B cell (primary cell): ENCODE measurements around the gene PLCB4. TPM values are rescaled to one million over a fixed set of nuclear protein-coding genes. Genes with fewer than 3 reads are reported as not detected.

Experiments
- ATAC-seq: fragments of 200-7000 bp; cut with Tn5 transposase; one replicate; pipeline ENCODE4 v1.10.0; 2021; ENCODE audit warnings: low read depth, mild to moderate bottlenecking, moderate number of reproducible peaks, moderate library complexity
- CTCF ChIA-PET: fragments of 350-600 bp; sonication (Branson Sonifier 250); formaldehyde crosslinking; loops from one replicate; lab custom pipeline; 2021; ENCODE audit warnings: antibody characterized with exemption, inconsistent platforms; lab: Charles Lee
- POLR2A ChIA-PET: fragments of 350-600 bp; sonication (Branson Sonifier 250); formaldehyde crosslinking; loops from one replicate; lab custom pipeline; 2021; ENCODE audit warnings: antibody characterized with exemption; lab: Charles Lee
- DNase-seq: peaks from one replicate; pipeline ENCODE4 v3.0.0; 2013
- H2AFZ ChIP-seq: 2 replicates; pipeline ENCODE4 v1.6.1; 2012; ENCODE audit warnings: mild to moderate bottlenecking, low read depth, low read length; ENCODE audit not compliant: insufficient read depth, poor library complexity, severe bottlenecking
- H3K27ac ChIP-seq, 2 donors: 1 replicate in 1 of 2; 2 replicates in 1 of 2; pipeline ENCODE4 v1.5.1; 2012 to 2013; ENCODE audit warnings: low read length in 2 of 2, mild to moderate bottlenecking in 2 of 2, moderate library complexity in 1 of 2
- H3K27me3 ChIP-seq, 4 experiments: fragments of 200-600 bp in 1 of 4; sonication (generic) in 1 of 4; replicated peaks in 1 of 4; 1 replicate in 2 of 4; 2 replicates in 2 of 4; pipeline versions ENCODE4 v1.6.1 to v1.7.0; 2013 to 2016; ENCODE audit warnings: low read length in 3 of 4, mild to moderate bottlenecking in 2 of 4, mixed read lengths in 1 of 4, moderate library complexity in 1 of 4; ENCODE audit not compliant: insufficient read depth in 4 of 4, control insufficient read depth in 3 of 4; ENCODE audit errors: control extremely low read depth in 1 of 4
- H3K36me3 ChIP-seq, 2 experiments: replicated peaks in 1 of 2; 1 replicate in 1 of 2; 2 replicates in 1 of 2; pipeline versions ENCODE4 v1.6.1 to v1.7.1; 2013; ENCODE audit warnings: low read length in 1 of 2; ENCODE audit not compliant: insufficient read depth in 2 of 2, control insufficient read depth in 1 of 2; ENCODE audit errors: control extremely low read depth in 1 of 2, extremely low read depth in 1 of 2
- H3K4me1 ChIP-seq, 2 donors: fragments of 200-600 bp in 1 of 2; sonication (generic) in 1 of 2; 1 replicate in 1 of 2; 2 replicates in 1 of 2; pipeline versions ENCODE4 v1.5.1 to v1.6.1; 2013 to 2017; ENCODE audit warnings: low read length in 2 of 2; ENCODE audit not compliant: control insufficient read depth in 2 of 2, insufficient read depth in 2 of 2
- H3K4me2 ChIP-seq: replicated peaks from 2 replicates; pipeline ENCODE3; 2012; ENCODE audit warnings: mild to moderate bottlenecking, low read depth, low read length; ENCODE audit not compliant: poor library complexity, severe bottlenecking
- H3K4me3 ChIP-seq, 5 experiments: fragments of 200-600 bp in 1 of 5; sonication (generic) in 1 of 5; 1 replicate in 3 of 5; 2 replicates in 2 of 5; pipeline versions ENCODE4 v1.5.1 to v1.7.0; 2011 to 2016; ENCODE audit warnings: low read length in 4 of 5, mild to moderate bottlenecking in 4 of 5, low read depth in 2 of 5, control low read depth in 1 of 5, moderate library complexity in 1 of 5; ENCODE audit not compliant: insufficient read depth in 1 of 5; ENCODE audit errors: control extremely low read depth in 1 of 5, extremely low read depth in 1 of 5
- H3K79me2 ChIP-seq: fragments of 200-600 bp; sonication (generic); one replicate; pipeline ENCODE4 v1.6.0; 2016; ENCODE audit warnings: low read length; ENCODE audit not compliant: control insufficient read depth, insufficient read depth
- H3K9ac ChIP-seq: fragments of 200-600 bp; sonication (generic); 2 replicates; pipeline ENCODE4 v1.6.1; 2017; ENCODE audit warnings: mild to moderate bottlenecking, low read length, moderate library complexity
- H3K9me3 ChIP-seq, 3 donors: one replicate each; pipeline versions ENCODE4 v1.6.1 to v1.7.1; 2013; ENCODE audit warnings: low read length in 2 of 3; ENCODE audit not compliant: control insufficient read depth in 2 of 3, insufficient read depth in 1 of 3; ENCODE audit errors: control extremely low read depth in 1 of 3
- H4K20me1 ChIP-seq: 2 replicates; pipeline ENCODE4 v1.6.0; 2012; ENCODE audit warnings: mild to moderate bottlenecking, low read length; ENCODE audit not compliant: insufficient read depth, control insufficient read depth, poor library complexity, severe bottlenecking
- H3K27ac Mint-ChIP-seq: one replicate; pipeline ENCODE4 v1.8.0; 2021; ENCODE audit warnings: mixed read lengths
- H3K27me3 Mint-ChIP-seq: one replicate; pipeline ENCODE4 v1.8.0; 2021; ENCODE audit warnings: mixed read lengths
- H3K4me1 Mint-ChIP-seq: one replicate; pipeline ENCODE4 v1.8.0; 2021; ENCODE audit warnings: mixed read lengths
- H3K4me3 Mint-ChIP-seq: one replicate; pipeline ENCODE4 v1.8.0; 2021; ENCODE audit warnings: mixed read lengths
- H3K9me3 Mint-ChIP-seq: one replicate; pipeline ENCODE4 v1.8.0; 2022; ENCODE audit warnings: mixed read lengths; ENCODE audit not compliant: insufficient read depth
- EZH2 ChIP-seq: IDR thresholded peaks from 2 replicates; pipeline ENCODE4 v1.6.1; 2012; ENCODE audit warnings: borderline replicate concordance, low read depth, mild to moderate bottlenecking, moderate library complexity, low read length; ENCODE audit not compliant: insufficient read depth, poor library complexity, severe bottlenecking
- WGBS: methylation state at CpG from one replicate; pipeline ENCODE4 v1.1.5; 2013; ENCODE audit warnings: missing lambda C conversion rate; ENCODE audit not compliant: insufficient coverage; 5-methylcytosine and 5-hydroxymethylcytosine counted together
- intact Hi-C: fragments of 100-400 bp; cut with micrococcal nuclease; formaldehyde crosslinking; loops from one replicate; pipeline ENCODE4 v1.10.0; 2022
- polyA plus RNA-seq: library from polyadenylated mRNA; depleted of rRNA; stranded (reverse); fragments of >200 nt; gene quantifications from 2 replicates; pipeline ENCODE4 v1.2.3, GENCODE V29; 2012
- total RNA-seq, 2 donors: library from RNA; stranded (reverse); fragments of 120-200 nt in 1 of 2; gene quantifications; 1 replicate in 1 of 2; 2 replicates in 1 of 2; pipeline versions ENCODE4 v1.2.3 to v1.2.4, GENCODE V29; 2013 to 2022
- TF ChIP-seq, protein P1 (sequence below): fragments of 200-600 bp; IDR thresholded peaks from one replicate; pipeline ENCODE4 v1.8.0; 2022; ENCODE audit warnings: antibody characterized with exemption, mild to moderate bottlenecking

Gene PLCB4
- total and polyA plus RNA-seq, 2 donors (not counting 1 experiment from before 2014, with no cell fraction given) = not detected

DNA sequence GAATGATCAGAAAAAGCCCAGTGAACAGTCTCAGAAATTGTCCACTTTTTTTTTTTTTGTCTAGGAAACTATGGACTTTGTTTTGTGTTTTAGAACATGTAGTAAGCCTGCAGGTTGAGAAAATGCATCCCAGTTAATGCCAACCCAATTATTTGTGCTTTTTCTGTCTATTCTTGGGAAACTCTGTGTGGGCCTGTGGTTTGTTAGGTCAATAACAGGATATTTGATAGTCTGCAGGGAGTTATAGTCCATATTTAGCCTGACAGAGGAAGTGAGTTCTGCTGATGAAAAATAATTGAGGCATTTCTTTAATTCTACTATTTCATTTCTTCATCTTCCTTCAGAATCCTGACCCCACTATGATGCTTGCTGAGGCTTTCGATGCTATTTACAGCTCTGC, 291.5 kb downstream of the PLCB4 start:
- no peaks in the 10 kb centered on the region for H3K27me3 Mint-ChIP-seq
- DNase-seq (no peak), ATAC-seq (no peak)
- Histone ChIP-seq H3K9me3 (no peaks in the 10 kb centered on the region), H3K27ac (no peak overlapping the region), H3K9ac (no peak overlapping the region), H3K4me1 (no peaks in the 10 kb centered on the region), H3K27me3 (no peaks in the 10 kb centered on the region), H3K4me2 (no peak overlapping the region), H3K36me3 (no peaks in the 10 kb centered on the region), H3K4me3 (no peak overlapping the region), H4K20me1 (no peaks in the 10 kb centered on the region), H3K79me2 (no peaks in the 10 kb centered on the region), H2AFZ (no peak overlapping the region)
- POLR2A ChIA-PET = no interaction called here
- no peaks in the 10 kb centered on the region for H3K9me3 Mint-ChIP-seq
- no peak overlapping the region for H3K4me3 Mint-ChIP-seq
- intact Hi-C loops = no loop called here
- WGBS = 80% methylated on average over 1 of the region's 1 CpG
- no peak overlapping the region for H3K27ac Mint-ChIP-seq
- CTCF ChIA-PET = no interaction called here
- no peak for TF ChIP-seq EZH2
- TF ChIP-seq, protein P1, sequence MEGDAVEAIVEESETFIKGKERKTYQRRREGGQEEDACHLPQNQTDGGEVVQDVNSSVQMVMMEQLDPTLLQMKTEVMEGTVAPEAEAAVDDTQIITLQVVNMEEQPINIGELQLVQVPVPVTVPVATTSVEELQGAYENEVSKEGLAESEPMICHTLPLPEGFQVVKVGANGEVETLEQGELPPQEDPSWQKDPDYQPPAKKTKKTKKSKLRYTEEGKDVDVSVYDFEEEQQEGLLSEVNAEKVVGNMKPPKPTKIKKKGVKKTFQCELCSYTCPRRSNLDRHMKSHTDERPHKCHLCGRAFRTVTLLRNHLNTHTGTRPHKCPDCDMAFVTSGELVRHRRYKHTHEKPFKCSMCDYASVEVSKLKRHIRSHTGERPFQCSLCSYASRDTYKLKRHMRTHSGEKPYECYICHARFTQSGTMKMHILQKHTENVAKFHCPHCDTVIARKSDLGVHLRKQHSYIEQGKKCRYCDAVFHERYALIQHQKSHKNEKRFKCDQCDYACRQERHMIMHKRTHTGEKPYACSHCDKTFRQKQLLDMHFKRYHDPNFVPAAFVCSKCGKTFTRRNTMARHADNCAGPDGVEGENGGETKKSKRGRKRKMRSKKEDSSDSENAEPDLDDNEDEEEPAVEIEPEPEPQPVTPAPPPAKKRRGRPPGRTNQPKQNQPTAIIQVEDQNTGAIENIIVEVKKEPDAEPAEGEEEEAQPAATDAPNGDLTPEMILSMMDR = no peak
- H3K4me1 Mint-ChIP-seq = no peaks in the 10 kb centered on the region

DNA sequence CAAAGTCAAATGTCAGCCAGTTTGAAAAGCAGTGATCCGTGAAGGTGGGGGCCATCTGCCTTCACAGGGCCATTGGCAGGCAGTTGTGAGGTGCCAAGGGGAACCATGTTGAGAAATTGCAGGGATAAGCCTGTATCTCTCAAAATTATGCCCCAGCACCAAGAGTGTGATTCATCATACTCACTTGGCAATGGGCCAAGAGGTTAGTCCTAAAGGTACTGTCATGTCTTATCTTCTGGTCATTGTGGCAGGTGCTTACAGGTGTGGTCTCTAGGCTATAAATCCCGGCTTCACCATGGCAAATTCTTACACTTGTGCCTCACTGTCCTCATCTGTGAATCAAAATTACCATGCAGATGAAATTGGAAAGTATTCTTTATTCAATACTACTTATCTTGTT, 294.8 kb downstream of the PLCB4 start:
- Histone ChIP-seq H2AFZ (no peak overlapping the region), H3K27ac (no peak overlapping the region), H4K20me1 (no peaks in the 10 kb centered on the region), H3K79me2 (no peaks in the 10 kb centered on the region), H3K4me2 (no peak overlapping the region), H3K9ac (no peak overlapping the region), H3K9me3 (no peaks in the 10 kb centered on the region), H3K4me1 (no peaks in the 10 kb centered on the region), H3K36me3 (no peaks in the 10 kb centered on the region), H3K4me3 (no peak overlapping the region), H3K27me3 (no peaks in the 10 kb centered on the region)
- intact Hi-C loops = no loop called here
- no peak for ATAC-seq
- no peaks in the 10 kb centered on the region for H3K4me1 Mint-ChIP-seq
- ChIA-PET POLR2A (no interaction called here), CTCF (no interaction called here)
- no peaks in the 10 kb centered on the region for H3K27me3 Mint-ChIP-seq
- H3K4me3 Mint-ChIP-seq = no peak overlapping the region
- TF ChIP-seq, protein P1 = no peak
- no CpG with 5 or more reads among the region's 2 CpGs for WGBS
- DNase-seq = no peak
- no peak overlapping the region for H3K27ac Mint-ChIP-seq
- H3K9me3 Mint-ChIP-seq = no peaks in the 10 kb centered on the region
